GM06990 (cell line): ENCODE data around the gene ATG5.
A peak's percentile ranks its signal among the peaks of the same experiment; 100 is the strongest.

Source experiments
- DNase-seq: peaks from one replicate; pipeline ENCODE4 v3.0.0-alpha.2; 2011; ENCODE audit not compliant: insufficient read length; ENCODE audit errors: extremely low read depth
- H3K27me3 ChIP-seq: replicated peaks from 2 replicates; pipeline ENCODE4 v1.6.0; 2011; ENCODE audit warnings: low read length; ENCODE audit not compliant: control insufficient read depth, insufficient read depth
- H3K36me3 ChIP-seq: 2 replicates; pipeline ENCODE4 v1.5.1; 2011; ENCODE audit warnings: low read length; ENCODE audit not compliant: control insufficient read depth, insufficient read depth
- H3K4me3 ChIP-seq: replicated peaks from 2 replicates; pipeline ENCODE4 v1.5.1; 2011; ENCODE audit warnings: low read depth, mild to moderate bottlenecking, control low read depth, low read length
- TF ChIP-seq, protein P1 (sequence below): IDR thresholded peaks from 2 replicates; pipeline ENCODE4 v1.5.1; 2011; ENCODE audit warnings: low read length, control low read depth, mild to moderate bottlenecking, inconsistent platforms; ENCODE audit not compliant: insufficient read depth, poor library complexity, severe bottlenecking

The ATG5 gene

DNA sequence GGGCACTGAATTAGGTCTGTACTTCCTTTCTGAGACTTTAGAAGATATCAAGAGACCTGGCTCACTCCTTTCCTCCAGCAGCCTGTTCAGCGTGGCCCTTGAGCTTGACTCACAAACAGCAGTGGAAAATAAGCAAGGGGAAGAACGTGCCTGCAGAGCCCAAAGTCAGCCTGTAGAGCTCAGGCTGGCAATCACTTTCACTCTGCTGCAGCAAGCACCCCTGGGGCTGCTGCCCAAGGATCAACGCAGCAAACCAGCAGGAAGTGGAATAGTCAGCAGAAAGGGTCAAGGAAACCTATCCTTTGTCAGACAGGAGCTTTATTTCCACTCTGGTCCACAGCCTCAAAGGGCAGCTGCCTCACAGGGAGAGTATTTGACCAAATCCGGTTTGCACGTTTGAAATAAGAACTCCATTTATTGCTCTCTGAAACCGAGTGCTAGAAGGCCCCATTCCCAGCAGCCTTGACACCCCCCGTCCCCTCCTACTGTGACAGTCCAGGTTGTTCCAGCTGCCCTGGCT, 162.1 kb downstream of the ATG5 start:
- peak; percentile 67 for DNase-seq
- Histone ChIP-seq H3K36me3 (no peaks in the 10 kb centered on the region), H3K27me3 (no peaks in the 10 kb centered on the region), H3K4me3 (peak overlapping the region; percentile 6)
- TF ChIP-seq, protein P1, sequence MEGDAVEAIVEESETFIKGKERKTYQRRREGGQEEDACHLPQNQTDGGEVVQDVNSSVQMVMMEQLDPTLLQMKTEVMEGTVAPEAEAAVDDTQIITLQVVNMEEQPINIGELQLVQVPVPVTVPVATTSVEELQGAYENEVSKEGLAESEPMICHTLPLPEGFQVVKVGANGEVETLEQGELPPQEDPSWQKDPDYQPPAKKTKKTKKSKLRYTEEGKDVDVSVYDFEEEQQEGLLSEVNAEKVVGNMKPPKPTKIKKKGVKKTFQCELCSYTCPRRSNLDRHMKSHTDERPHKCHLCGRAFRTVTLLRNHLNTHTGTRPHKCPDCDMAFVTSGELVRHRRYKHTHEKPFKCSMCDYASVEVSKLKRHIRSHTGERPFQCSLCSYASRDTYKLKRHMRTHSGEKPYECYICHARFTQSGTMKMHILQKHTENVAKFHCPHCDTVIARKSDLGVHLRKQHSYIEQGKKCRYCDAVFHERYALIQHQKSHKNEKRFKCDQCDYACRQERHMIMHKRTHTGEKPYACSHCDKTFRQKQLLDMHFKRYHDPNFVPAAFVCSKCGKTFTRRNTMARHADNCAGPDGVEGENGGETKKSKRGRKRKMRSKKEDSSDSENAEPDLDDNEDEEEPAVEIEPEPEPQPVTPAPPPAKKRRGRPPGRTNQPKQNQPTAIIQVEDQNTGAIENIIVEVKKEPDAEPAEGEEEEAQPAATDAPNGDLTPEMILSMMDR: no peak

DNA sequence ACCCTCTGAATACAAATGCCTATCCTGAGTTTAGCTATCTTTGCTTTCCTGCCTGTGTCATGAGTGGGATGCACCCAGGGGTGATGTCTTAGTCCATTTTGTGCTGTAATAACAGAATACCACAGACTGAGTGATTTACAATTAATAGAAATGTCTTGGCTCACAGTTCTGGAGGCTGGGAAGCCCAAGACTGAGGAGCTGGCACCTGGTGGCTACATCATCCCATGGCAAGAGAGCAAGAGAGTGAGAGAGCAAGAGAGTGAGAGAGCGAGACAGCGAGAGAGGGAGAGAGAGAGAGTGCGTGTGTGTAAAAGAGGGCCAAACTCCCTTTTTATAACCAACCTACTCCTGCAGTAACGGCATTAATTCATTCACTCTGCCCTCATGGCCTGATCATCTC, 162.6 kb downstream of the ATG5 start:
- no peak overlapping the region for H3K4me3 ChIP-seq
- H3K36me3 ChIP-seq: no peaks in the 10 kb centered on the region
- no peak for DNase-seq
- TF ChIP-seq, protein P1: no peak
- H3K27me3 ChIP-seq: no peaks in the 10 kb centered on the region

GRCh38 chr6:106161893-106162292, 163.7 kb downstream of the ATG5 start:
- Histone ChIP-seq H3K36me3 (no peaks in the 10 kb centered on the region), H3K4me3 (no peak overlapping the region), H3K27me3 (no peaks in the 10 kb centered on the region)
- DNase-seq: no peak
- TF ChIP-seq, protein P1: no peak

- no peaks in the 10 kb centered on the region for H3K36me3 ChIP-seq
- TF ChIP-seq, protein P1: no peak
- H3K27me3 ChIP-seq: no peaks in the 10 kb centered on the region
- no peak overlapping the region for H3K4me3 ChIP-seq
- no peak for DNase-seq
Measured at GRCh38 chr6:106161311-106161874, 164.2 kb downstream of the ATG5 start.

DNA sequence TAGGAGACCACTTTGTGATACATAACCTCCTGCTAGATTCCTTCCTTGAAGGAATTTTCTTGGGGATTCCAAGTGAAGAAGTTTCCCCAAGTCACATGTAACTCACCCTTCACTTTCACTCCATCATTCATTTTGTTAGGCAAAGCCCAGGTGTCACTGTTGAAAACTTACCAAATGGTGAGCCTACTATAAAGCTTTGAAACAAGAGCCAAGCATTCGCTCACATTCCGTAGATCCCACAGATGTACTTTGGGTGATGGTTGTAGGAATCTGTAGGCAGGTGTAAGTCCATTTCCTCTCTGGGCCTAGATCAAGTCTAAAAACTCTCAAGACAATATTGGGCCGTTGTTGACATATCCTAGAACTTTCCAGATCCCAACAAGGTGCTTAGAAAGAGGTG, 165.4 kb downstream of the ATG5 start:
- TF ChIP-seq, protein P1: no peak
- no peaks in the 10 kb centered on the region for H3K36me3 ChIP-seq
- H3K27me3 ChIP-seq: no peaks in the 10 kb centered on the region
- H3K4me3 ChIP-seq: no peak overlapping the region
- DNase-seq: no peak

- TF ChIP-seq, protein P1: no peak
- no peaks in the 10 kb centered on the region for H3K36me3 ChIP-seq
- DNase-seq: no peak
- H3K4me3 ChIP-seq: no peak overlapping the region
- no peaks in the 10 kb centered on the region for H3K27me3 ChIP-seq
Measured at GRCh38 chr6:106159531-106159940, 166.0 kb downstream of the ATG5 start.
